Endothelial cell (in vitro differentiated cells): ENCODE data around the gene RAB1B. TPM values are rescaled to one million over a fixed set of nuclear protein-coding genes. Genes with fewer than 3 reads are reported as not detected.
A peak's percentile ranks its signal among the peaks of the same experiment; 100 is the strongest.

Source experiments
- DNase-seq: peaks from one replicate; pipeline ENCODE4 v3.0.0; 2021; ENCODE audit warnings: low spot score
- H3K27ac Mint-ChIP-seq: one replicate; pipeline ENCODE4 v1.8.0; 2021; ENCODE audit warnings: mixed read lengths, inconsistent platforms; ENCODE audit not compliant: unreplicated experiment
- H3K27me3 Mint-ChIP-seq: one replicate; pipeline ENCODE4 v1.8.0; 2021; ENCODE audit warnings: mild to moderate bottlenecking, moderate library complexity, mixed read lengths, inconsistent platforms; ENCODE audit not compliant: unreplicated experiment
- H3K36me3 Mint-ChIP-seq: one replicate; pipeline ENCODE4 v1.8.0; 2021; ENCODE audit warnings: mild to moderate bottlenecking, low read depth, mixed read lengths, inconsistent platforms; ENCODE audit not compliant: unreplicated experiment
- H3K4me1 Mint-ChIP-seq: one replicate; pipeline ENCODE4 v1.8.0; 2021; ENCODE audit warnings: mild to moderate bottlenecking, mixed read lengths, inconsistent platforms; ENCODE audit not compliant: unreplicated experiment
- H3K4me3 Mint-ChIP-seq: one replicate; pipeline ENCODE4 v1.8.0; 2021; ENCODE audit warnings: mild to moderate bottlenecking, mixed read lengths, inconsistent platforms; ENCODE audit not compliant: unreplicated experiment
- H3K9me3 Mint-ChIP-seq: one replicate; pipeline ENCODE4 v1.8.0; 2021; ENCODE audit warnings: mixed read lengths, inconsistent platforms; ENCODE audit not compliant: unreplicated experiment
- CTCF ChIP-seq: fragments of 200-600 bp; sonication (generic); IDR thresholded peaks from one replicate; pipeline ENCODE4 v1.5.0; 2021; ENCODE audit warnings: antibody characterized with exemption; ENCODE audit not compliant: unreplicated experiment
- total RNA-seq: library from RNA; stranded (reverse); fragmentation: NEBNext Ultra II Directional; extraction: Animal tissue kit (Norgen Biotek cat#: 25700); gene quantifications from one replicate; pipeline ENCODE4 v1.2.1, GENCODE V29; 2021; ENCODE audit not compliant: unreplicated experiment

The RAB1B gene
- total RNA-seq, 1 donor from 2014 or later: 189 TPM

GRCh38 chr11:66231561-66231960, 36.9 kb upstream of the RAB1B start:
- Mint-ChIP-seq H3K9me3 (no peaks in the 10 kb centered on the region), H3K36me3 (peaks cover 61% of the 10 kb centered on the region), H3K4me1 (no peaks in the 10 kb centered on the region), H3K27me3 (peaks cover 7% of the 10 kb centered on the region), H3K27ac (no peak overlapping the region), H3K4me3 (no peak overlapping the region)
- DNase-seq: no peak
- no peak for TF ChIP-seq CTCF

DNA sequence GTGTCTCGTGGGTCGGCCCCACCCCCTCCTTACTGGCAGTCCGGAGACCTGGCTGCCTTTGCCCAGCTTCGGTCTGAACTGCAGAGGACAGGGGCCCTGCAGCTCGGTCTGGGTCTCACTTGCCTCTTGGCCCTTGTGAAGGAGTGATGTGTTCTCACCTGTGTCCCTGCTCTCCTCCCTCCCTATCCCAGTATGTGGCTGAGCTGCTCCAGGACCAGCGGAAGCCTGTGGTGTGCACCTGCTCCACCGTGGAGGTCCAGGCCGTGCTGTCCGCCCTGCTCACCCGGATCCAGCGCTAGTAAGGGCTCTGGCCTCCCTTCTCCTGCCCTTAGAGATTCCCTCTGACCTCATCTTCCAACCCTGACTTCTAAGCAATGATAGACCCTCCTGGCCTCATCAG, 35.7 kb upstream of the RAB1B start:
- H3K27me3 Mint-ChIP-seq: peaks cover 7% of the 10 kb centered on the region
- peak overlapping the region; percentile 71 for H3K4me3 Mint-ChIP-seq
- TF ChIP-seq CTCF: no peak
- peaks cover 59% of the 10 kb centered on the region for H3K36me3 Mint-ChIP-seq
- no peak overlapping the region for H3K27ac Mint-ChIP-seq
- no peaks in the 10 kb centered on the region for H3K4me1 Mint-ChIP-seq
- no peaks in the 10 kb centered on the region for H3K9me3 Mint-ChIP-seq
- DNase-seq: no peak

GRCh38 chr11:66233301-66233700, 35.1 kb upstream of the RAB1B start:
- H3K9me3 Mint-ChIP-seq: no peaks in the 10 kb centered on the region
- no peak for TF ChIP-seq CTCF
- no peak overlapping the region for H3K27ac Mint-ChIP-seq
- DNase-seq: no peak
- peak overlapping the region; percentile 67 for H3K4me3 Mint-ChIP-seq
- H3K36me3 Mint-ChIP-seq: peaks cover 58% of the 10 kb centered on the region
- H3K4me1 Mint-ChIP-seq: no peaks in the 10 kb centered on the region
- H3K27me3 Mint-ChIP-seq: peaks cover 10% of the 10 kb centered on the region

DNA sequence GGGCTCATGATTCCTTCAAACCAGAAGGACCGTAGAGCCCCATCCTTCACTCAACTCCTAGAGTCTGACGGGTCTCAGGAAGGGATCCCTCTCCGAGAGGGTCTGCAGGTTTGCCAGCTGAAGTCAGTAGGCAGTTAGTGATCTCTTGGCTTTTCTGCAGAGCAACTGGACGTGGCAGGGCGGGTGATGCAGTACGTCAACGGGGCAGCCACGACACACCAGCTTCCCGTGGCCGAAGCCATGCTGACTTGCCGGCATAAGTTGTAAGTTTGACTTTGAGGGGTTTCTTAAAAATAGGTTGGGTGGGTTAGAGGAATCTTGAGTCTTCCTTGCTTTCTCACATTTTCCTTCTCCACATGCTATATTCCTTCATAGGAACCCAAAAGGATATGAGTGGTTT, 33.3 kb upstream of the RAB1B start:
- H3K27ac Mint-ChIP-seq: no peak overlapping the region
- H3K9me3 Mint-ChIP-seq: no peaks in the 10 kb centered on the region
- no peak for TF ChIP-seq CTCF
- DNase-seq: no peak
- peaks cover 11% of the 10 kb centered on the region for H3K27me3 Mint-ChIP-seq
- no peak overlapping the region for H3K4me3 Mint-ChIP-seq
- peaks cover 52% of the 10 kb centered on the region for H3K36me3 Mint-ChIP-seq
- no peaks in the 10 kb centered on the region for H3K4me1 Mint-ChIP-seq

- H3K4me1 Mint-ChIP-seq: no peaks in the 10 kb centered on the region
- peaks cover 12% of the 10 kb centered on the region for H3K27me3 Mint-ChIP-seq
- no peak overlapping the region for H3K4me3 Mint-ChIP-seq
- no peak for TF ChIP-seq CTCF
- no peak for DNase-seq
- no peaks in the 10 kb centered on the region for H3K9me3 Mint-ChIP-seq
- peaks cover 51% of the 10 kb centered on the region for H3K36me3 Mint-ChIP-seq
- H3K27ac Mint-ChIP-seq: no peak overlapping the region
Measured at GRCh38 chr11:66237867-66238266, 30.6 kb upstream of the RAB1B start.
